Measurements from ENCODE around the gene IMMP2L.

- TF ChIP-seq FOXM1 (IDR thresholded peaks at IDR 0.05; ENCODE audit: borderline replicate concordance) (no peak), SP1 (IDR thresholded peaks at IDR 0.05) (no peak), TARDBP (IDR thresholded peaks at IDR 0.05) (no peak), SUZ12 (IDR thresholded peaks at IDR 0.05) (no peak), ELF4 (IDR thresholded peaks at IDR 0.05) (no peak), L3MBTL2 (conservative IDR thresholded peaks at IDR 0.05) (no peak), NFRKB (IDR thresholded peaks at IDR 0.05) (no peak), CTBP1 (IDR thresholded peaks at IDR 0.05; ENCODE audit: borderline replicate concordance) (no peak), BHLHE40 (IDR thresholded peaks at IDR 0.05; ENCODE audit: borderline replicate concordance) (no peak), FOXA1 (IDR thresholded peaks at IDR 0.05) (no peak), LEF1 (IDR thresholded peaks at IDR 0.05; ENCODE audit: borderline replicate concordance) (no peak), PKNOX1 (IDR thresholded peaks at IDR 0.05) (no peak)
Measured at GRCh38 chr7:111140091-111140865, 422.0 kb downstream of the IMMP2L start.
